GM18870 (cell line): ENCODE results near the gene PCSK5.
"Not testable (repeated sequence)": the region's sequence is repeated elsewhere in the genome, so short reads cannot be mapped to it uniquely, and the experiment has no call there.

ENCODE experiments used
- ATAC-seq: cut with Tn5 transposase; IDR thresholded peaks from one replicate; pipeline ENCODE4 v1.9.1; 2021; ENCODE audit warnings: moderate library complexity; ENCODE audit not compliant: unreplicated experiment

PCSK5 gene

GRCh38 chr9:75890472-75891276 lies at the start of gene PCSK5:
TSS of gene PCSK5 (plus strand) at chr9:75890673. CDS start at chr9:75891182, 509 bp downstream.
- ATAC-seq = no peak

- ATAC-seq = no peak
These were observed 46.2 kb upstream of the PCSK5 start for GRCh38 chr9:75844321-75844720.

DNA sequence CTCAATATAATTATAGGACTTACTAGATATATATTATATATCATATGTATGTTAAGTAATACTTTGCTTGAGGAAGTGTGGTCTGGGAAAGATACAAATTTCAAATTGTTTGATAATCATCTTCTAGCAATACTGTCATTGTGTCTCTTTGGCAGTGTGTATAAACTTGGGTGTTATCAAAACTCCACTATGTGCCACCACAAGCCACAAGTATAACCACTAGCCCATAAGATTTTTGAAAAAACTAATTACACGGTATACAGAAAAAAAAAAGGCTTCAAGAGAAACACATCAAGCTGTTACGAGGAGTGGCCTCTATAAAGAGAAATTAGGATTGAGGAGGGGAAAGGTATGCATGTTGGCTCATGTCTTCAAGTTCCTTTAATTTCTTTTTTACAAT lies 44.7 kb upstream of the PCSK5 start:
- ATAC-seq = no peak

DNA sequence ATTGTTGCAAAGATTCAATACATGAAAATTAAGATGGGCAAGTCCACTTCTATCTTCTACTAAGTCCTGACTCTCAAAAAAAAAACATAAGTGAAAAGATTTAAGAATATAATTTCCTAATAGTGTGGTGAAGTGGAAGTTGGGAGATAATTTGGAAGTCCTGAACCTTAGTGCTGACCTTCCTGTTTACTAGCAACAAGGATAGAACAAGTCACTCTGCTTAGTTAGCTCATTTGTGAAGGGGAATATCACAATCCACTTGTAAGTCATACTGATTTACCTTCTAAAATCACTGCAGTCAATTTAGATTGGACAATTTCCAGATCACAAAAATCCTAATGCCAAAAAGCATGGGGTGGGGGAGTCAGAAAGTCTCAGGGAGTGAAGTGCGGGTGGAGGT lies 43.4 kb upstream of the PCSK5 start:
- no peak for ATAC-seq

- no peak for ATAC-seq
These were observed 39.8 kb upstream of the PCSK5 start for GRCh38 chr9:75850459-75851200.

- no peak for ATAC-seq
These were observed 38.6 kb upstream of the PCSK5 start for GRCh38 chr9:75851917-75852316.

DNA sequence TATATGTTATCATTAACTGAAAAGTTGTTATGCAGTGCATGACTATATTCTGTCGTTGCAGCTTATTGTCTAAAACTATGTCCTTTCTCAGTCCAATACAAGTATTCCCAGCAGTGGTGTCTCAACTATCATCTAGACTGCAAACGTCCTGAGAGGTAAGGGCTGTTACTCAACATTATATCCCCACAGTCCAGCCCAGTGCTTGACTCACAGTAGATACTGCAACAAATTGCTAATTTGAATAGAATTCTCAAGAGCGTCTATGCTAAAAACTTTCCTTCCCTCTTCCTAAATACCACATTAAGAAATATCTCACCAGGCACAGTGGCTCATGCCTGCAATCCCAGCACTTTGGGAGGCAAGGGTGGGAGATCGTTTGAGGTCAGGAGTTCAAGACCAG lies 37.7 kb upstream of the PCSK5 start:
- ATAC-seq = no peak

DNA sequence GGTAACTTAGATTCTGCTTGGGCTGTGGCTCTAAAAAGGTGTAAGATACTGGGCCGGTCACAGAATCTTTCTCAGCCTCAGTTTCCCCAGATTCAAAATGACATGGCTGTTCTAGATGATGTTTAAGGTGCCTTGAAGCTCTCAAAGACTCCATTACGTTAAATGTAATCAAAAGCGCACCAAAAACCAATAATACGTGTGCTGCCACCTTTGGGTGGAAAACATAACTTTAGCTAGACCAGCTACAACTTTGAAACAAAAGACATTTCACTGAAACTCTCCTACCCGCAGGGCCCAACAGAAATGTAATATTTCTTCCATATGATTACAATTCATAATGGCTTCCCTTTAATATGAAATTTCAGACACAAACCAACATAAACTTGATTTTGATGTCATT lies 35.0 kb upstream of the PCSK5 start:
- ATAC-seq = no peak

DNA sequence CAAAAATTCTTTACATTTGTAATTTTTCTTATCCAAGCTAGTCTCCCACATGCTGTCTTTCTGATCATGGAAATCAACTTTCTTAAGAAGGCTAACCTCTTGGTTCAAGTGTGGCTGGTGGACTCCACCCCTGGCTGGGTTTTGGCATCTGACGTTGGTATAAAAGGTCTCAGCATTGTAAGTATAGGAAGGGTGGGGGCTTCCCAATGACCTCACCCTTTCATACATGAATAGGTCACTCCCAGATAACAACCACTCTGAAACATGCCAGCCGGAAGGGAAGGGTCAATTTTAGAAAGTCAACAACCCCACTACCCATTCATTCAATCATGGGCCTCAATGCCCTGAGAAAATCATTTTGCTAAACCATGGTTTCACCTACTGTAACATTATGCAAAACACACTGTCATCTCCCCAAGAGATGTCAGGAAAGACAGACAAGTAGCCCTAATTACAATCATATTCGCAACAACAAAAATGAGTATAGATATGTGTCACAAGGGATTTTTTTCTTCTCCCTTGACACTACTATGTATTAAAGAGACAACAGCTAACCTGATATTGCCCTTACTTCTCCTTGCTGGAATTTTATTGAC lies 31.9 kb upstream of the PCSK5 start:
- peak; percentile 61 for ATAC-seq

DNA sequence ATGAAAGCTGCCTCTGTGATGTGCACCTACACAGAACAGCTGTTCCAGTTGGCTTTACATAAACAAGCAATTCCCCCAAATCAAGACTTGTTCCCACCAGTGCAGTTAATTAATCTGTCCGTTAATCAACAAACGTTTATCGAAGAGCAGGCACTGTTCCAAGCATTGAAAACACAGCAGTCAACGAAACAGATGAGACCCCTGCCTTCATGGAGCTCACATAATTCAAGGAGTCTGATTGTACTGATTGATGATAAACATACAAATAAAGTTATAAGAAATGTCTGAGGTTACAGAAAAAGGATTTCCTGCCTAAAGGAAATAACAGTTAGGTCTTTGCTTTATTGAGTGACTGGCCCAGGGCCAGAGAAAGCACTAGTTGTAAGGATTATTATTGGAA lies 26.2 kb upstream of the PCSK5 start:
- no peak for ATAC-seq

- no peak for ATAC-seq
These were observed 24.1 kb upstream of the PCSK5 start for GRCh38 chr9:75866273-75866871.

- not testable (repeated sequence) for ATAC-seq
These were observed 21.9 kb upstream of the PCSK5 start for GRCh38 chr9:75868526-75868925.

DNA sequence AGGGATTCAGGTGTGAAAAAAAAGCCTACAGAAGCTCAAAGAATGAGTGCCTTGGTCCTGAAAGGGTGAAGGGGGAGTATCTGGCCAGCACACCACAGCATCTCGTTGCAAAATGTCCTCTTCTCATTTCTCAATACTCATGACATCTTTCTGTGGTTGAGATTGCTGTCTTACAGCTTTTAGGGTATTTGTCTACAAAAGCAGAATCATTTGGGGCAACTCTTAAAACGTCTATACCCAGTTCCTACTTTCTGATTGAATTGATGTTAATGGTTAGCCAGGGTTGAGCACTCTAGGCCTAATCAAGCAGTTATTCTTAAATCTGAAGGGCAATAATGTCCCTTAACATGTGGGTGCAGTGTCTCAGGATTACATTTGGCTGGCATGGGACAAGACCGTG lies 21.2 kb upstream of the PCSK5 start:
- ATAC-seq = no peak

- ATAC-seq = no peak
These were observed 20.0 kb upstream of the PCSK5 start for GRCh38 chr9:75870450-75870849.

- no peak for ATAC-seq
These were observed 18.8 kb upstream of the PCSK5 start for GRCh38 chr9:75871624-75872023.

DNA sequence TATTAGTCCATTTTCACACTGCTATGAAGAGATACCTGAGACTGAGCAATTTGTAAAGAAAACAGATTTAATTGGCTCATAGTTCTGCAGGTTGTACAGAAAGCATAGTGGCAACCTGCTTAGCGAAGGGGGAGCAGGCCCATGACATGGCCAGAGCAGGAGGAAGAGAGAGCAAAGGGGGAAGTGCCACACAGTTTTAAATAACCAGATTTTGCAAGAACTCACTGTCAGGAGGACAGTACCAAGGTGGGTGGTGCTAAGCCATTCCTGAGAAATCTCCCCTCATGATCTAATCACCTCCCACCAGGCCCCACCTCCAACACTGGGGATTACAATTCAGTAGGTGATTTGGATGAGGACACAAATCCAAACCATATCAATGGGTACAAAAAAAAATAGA lies 16.8 kb upstream of the PCSK5 start:
- no peak for ATAC-seq

GRCh38 chr9:75876999-75877640 lies 13.4 kb upstream of the PCSK5 start:
- no peak for ATAC-seq

DNA sequence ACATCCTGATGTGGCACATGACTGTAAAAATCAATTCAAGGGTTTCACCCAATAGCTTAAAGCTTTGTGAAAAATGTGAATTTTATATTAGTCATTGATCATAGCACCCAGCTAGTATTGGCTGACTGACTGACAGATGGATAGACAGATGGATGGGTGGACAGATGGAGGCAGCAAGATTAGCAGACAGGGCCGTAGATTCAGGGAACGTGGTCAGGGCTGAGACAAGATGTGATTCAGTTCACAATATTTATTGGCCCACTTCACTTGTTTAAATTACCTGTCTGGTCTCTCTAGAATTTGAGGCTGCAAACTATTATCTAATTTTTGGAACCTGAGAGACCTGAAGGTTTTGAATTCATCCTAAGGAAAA lies 12.0 kb upstream of the PCSK5 start:
- no peak for ATAC-seq

GRCh38 chr9:75880618-75881017 lies 9.9 kb upstream of the PCSK5 start:
- ATAC-seq = no peak

- no peak for ATAC-seq
These were observed 8.7 kb upstream of the PCSK5 start for GRCh38 chr9:75881761-75882160.

GRCh38 chr9:75885652-75886051 lies 4.8 kb upstream of the PCSK5 start:
- ATAC-seq = no peak
